ENCODE results near the gene HIC2.
"Not testable (repeated sequence)": the region's sequence is repeated elsewhere in the genome, so short reads cannot be mapped to it uniquely, and the experiment has no call there.

Gene HIC2

GRCh38 chr22:21424084-21424709 is 7.0 kb downstream of the HIC2 start:
- CTCF ChIA-PET; POLR2A ChIA-PET; DNase-seq (ENCODE audit: extremely low spot score): not testable (repeated sequence)

GRCh38 chr22:21434378-21435233 is 17.4 kb downstream of the HIC2 start:
- POLR2A ChIA-PET; CTCF ChIA-PET; DNase-seq (ENCODE audit: extremely low spot score): not testable (repeated sequence)

- POLR2A ChIA-PET; CTCF ChIA-PET; DNase-seq (ENCODE audit: extremely low spot score): not testable (repeated sequence)
Observed at GRCh38 chr22:21435998-21436810, 19.0 kb downstream of the HIC2 start.

GRCh38 chr22:21438013-21438412 is 20.8 kb downstream of the HIC2 start:
- POLR2A ChIA-PET; CTCF ChIA-PET; DNase-seq (ENCODE audit: extremely low spot score): not testable (repeated sequence)

GRCh38 chr22:21440018-21440636 is 23.0 kb downstream of the HIC2 start:
- DNase-seq (ENCODE audit: extremely low spot score); POLR2A ChIA-PET; CTCF ChIA-PET: not testable (repeated sequence)

GRCh38 chr22:21440676-21441075 is 23.5 kb downstream of the HIC2 start:
- DNase-seq (ENCODE audit: extremely low spot score); POLR2A ChIA-PET; CTCF ChIA-PET: not testable (repeated sequence)

GRCh38 chr22:21441170-21441569 is 24.0 kb downstream of the HIC2 start:
- POLR2A ChIA-PET; CTCF ChIA-PET; DNase-seq (ENCODE audit: extremely low spot score): not testable (repeated sequence)

GRCh38 chr22:21442123-21442522 is 25.0 kb downstream of the HIC2 start:
- CTCF ChIA-PET; DNase-seq (ENCODE audit: extremely low spot score); POLR2A ChIA-PET: not testable (repeated sequence)

GRCh38 chr22:21442646-21443045 is 25.5 kb downstream of the HIC2 start:
- CTCF ChIA-PET; POLR2A ChIA-PET; DNase-seq (ENCODE audit: extremely low spot score): not testable (repeated sequence)

GRCh38 chr22:21443057-21443734 is 26.0 kb downstream of the HIC2 start:
- ChIA-PET CTCF (interaction anchor here (1.5 kb wide), 1 partner anchor 204 kb away, joined by 4 read pairs; no protein-coding TSS in a partner anchor), POLR2A (no interaction called here)
- no peak for TF ChIP-seq CTCF (IDR thresholded peaks at IDR 0.05; ENCODE audit: control extremely low read depth, extremely low read depth, low read depth, missing control alignments)
- no peak for DNase-seq (ENCODE audit: extremely low spot score)

- POLR2A ChIA-PET = no interaction called here
- TF ChIP-seq CTCF (IDR thresholded peaks at IDR 0.05; ENCODE audit: control extremely low read depth, extremely low read depth, low read depth, missing control alignments) = no peak
- CTCF ChIA-PET = interaction anchor here (1.5 kb wide), 1 partner anchor 203 kb away, joined by 4 read pairs; no protein-coding TSS in a partner anchor
- DNase-seq (ENCODE audit: extremely low spot score) = no peak
Observed at GRCh38 chr22:21443735-21444421, 26.7 kb downstream of the HIC2 start.
